ENCODE results near the gene ADCY2.

GRCh38 chr5:7875151-7875550, 479.2 kb downstream of the ADCY2 start:
- TF ChIP-seq CTCF (IDR thresholded peaks at IDR 0.05; ENCODE audit: low read depth, low read length, poor library complexity, severe bottlenecking) = no peak
- TF ChIP-seq EZH2phosphoT487 (IDR thresholded peaks at IDR 0.05; ENCODE audit: borderline replicate concordance, low read length) = no peak

Measured in DOHH2 (cell line).